K562 (cell line): ENCODE data around the gene CEP295NL. TPM values are rescaled to one million over a fixed set of nuclear protein-coding genes. Genes with fewer than 3 reads are reported as not detected.

ENCODE experiments used
- FOXO4 ChIP-seq: fragments of 450-650 bp; formaldehyde crosslinking; IDR thresholded peaks from 2 replicates; pipeline ENCODE4 v1.4.0; 2020; ENCODE audit warnings: mild to moderate bottlenecking, moderate library complexity
- HNRNPK ChIP-seq: fragments of 200-400 bp; formaldehyde crosslinking; IDR thresholded peaks from one replicate; pipeline ENCODE4 v1.6.1; 2018; ENCODE audit warnings: mild to moderate bottlenecking, low read depth, low read length; ENCODE audit not compliant: poor library complexity, severe bottlenecking
- PHB2 ChIP-seq: fragments of 450-650 bp; IDR thresholded peaks from 2 replicates; pipeline ENCODE4 v1.6.1; 2017; ENCODE audit warnings: low read depth
- STAT6 ChIP-seq: sonication (generic); formaldehyde crosslinking; IDR thresholded peaks from 2 replicates; pipeline ENCODE4 v1.8.1; 2023; ENCODE audit warnings: mild to moderate bottlenecking, missing genetic modification reagents
- TCF15 ChIP-seq: fragments of 250-450 bp; sonication (Bioruptor Pico); IDR thresholded peaks from 2 replicates; pipeline ENCODE4 v1.8.0; 2022; ENCODE audit warnings: moderate library complexity, mild to moderate bottlenecking, inconsistent platforms
- U2AF2 ChIP-seq: fragments of 200-400 bp; formaldehyde crosslinking; optimal IDR thresholded peaks from 2 replicates; pipeline ENCODE3; 2017; ENCODE audit warnings: low read depth, mild to moderate bottlenecking, low read length
- ZNF408 ChIP-seq: fragments of 250-450 bp; sonication (Bioruptor Pico); IDR thresholded peaks from 2 replicates; pipeline ENCODE4 v1.4.0; 2020; ENCODE audit warnings: low read depth, mild to moderate bottlenecking, moderate library complexity
- polyA plus RNA-seq, 8 experiments: library from polyadenylated mRNA; depleted of rRNA in 4 of 8; stranded (reverse) in 5 of 8; unstranded in 3 of 8; fragments of >200 nt; fragmentation: Nextera tagmentation in 2 of 8; fragmentation: Illumina TruSeq in 1 of 8; extraction: Ambion mirVana in 2 of 8; extraction: Trizol in 1 of 8; gene quantifications; 2 replicates each; pipeline versions ENCODE4 v1.2.1 to v1.2.3, GENCODE V29; 2011 to 2014; ENCODE audit warnings: inconsistent platforms in 1 of 8, missing spikeins in 1 of 8
- total RNA-seq, 7 experiments: library from RNA; depleted of rRNA in 6 of 7; stranded (reverse); fragments of >200 nt in 6 of 7; fragmentation: Illumina TruSeq in 2 of 7; extraction: Trizol in 2 of 7; gene quantifications; 2 replicates each; pipeline versions ENCODE4 v1.2.1 to v1.2.3, GENCODE V29; 2011 to 2021; ENCODE audit warnings: low replicate concordance in 1 of 7
- TF ChIP-seq, protein P1 (sequence below), 2 experiments: fragments of 450-650 bp; IDR thresholded peaks; 2 replicates each; pipeline ENCODE4 v1.6.1; 2016; ENCODE audit warnings: mild to moderate bottlenecking in 2 of 2, borderline replicate concordance in 1 of 2, low read depth in 1 of 2, moderate library complexity in 1 of 2
- TF ChIP-seq, protein P2 (sequence below): sonication (generic); formaldehyde crosslinking; IDR thresholded peaks from 2 replicates; pipeline ENCODE4 v1.4.0; 2020; ENCODE audit warnings: mild to moderate bottlenecking, missing genetic modification reagents

The CEP295NL gene
- total and polyA plus RNA-seq, 9 of the 15 experiments (the other 6 are each of a cell fraction or from before 2014, with no cell fraction given) = not detected

- TF ChIP-seq, protein P1, sequence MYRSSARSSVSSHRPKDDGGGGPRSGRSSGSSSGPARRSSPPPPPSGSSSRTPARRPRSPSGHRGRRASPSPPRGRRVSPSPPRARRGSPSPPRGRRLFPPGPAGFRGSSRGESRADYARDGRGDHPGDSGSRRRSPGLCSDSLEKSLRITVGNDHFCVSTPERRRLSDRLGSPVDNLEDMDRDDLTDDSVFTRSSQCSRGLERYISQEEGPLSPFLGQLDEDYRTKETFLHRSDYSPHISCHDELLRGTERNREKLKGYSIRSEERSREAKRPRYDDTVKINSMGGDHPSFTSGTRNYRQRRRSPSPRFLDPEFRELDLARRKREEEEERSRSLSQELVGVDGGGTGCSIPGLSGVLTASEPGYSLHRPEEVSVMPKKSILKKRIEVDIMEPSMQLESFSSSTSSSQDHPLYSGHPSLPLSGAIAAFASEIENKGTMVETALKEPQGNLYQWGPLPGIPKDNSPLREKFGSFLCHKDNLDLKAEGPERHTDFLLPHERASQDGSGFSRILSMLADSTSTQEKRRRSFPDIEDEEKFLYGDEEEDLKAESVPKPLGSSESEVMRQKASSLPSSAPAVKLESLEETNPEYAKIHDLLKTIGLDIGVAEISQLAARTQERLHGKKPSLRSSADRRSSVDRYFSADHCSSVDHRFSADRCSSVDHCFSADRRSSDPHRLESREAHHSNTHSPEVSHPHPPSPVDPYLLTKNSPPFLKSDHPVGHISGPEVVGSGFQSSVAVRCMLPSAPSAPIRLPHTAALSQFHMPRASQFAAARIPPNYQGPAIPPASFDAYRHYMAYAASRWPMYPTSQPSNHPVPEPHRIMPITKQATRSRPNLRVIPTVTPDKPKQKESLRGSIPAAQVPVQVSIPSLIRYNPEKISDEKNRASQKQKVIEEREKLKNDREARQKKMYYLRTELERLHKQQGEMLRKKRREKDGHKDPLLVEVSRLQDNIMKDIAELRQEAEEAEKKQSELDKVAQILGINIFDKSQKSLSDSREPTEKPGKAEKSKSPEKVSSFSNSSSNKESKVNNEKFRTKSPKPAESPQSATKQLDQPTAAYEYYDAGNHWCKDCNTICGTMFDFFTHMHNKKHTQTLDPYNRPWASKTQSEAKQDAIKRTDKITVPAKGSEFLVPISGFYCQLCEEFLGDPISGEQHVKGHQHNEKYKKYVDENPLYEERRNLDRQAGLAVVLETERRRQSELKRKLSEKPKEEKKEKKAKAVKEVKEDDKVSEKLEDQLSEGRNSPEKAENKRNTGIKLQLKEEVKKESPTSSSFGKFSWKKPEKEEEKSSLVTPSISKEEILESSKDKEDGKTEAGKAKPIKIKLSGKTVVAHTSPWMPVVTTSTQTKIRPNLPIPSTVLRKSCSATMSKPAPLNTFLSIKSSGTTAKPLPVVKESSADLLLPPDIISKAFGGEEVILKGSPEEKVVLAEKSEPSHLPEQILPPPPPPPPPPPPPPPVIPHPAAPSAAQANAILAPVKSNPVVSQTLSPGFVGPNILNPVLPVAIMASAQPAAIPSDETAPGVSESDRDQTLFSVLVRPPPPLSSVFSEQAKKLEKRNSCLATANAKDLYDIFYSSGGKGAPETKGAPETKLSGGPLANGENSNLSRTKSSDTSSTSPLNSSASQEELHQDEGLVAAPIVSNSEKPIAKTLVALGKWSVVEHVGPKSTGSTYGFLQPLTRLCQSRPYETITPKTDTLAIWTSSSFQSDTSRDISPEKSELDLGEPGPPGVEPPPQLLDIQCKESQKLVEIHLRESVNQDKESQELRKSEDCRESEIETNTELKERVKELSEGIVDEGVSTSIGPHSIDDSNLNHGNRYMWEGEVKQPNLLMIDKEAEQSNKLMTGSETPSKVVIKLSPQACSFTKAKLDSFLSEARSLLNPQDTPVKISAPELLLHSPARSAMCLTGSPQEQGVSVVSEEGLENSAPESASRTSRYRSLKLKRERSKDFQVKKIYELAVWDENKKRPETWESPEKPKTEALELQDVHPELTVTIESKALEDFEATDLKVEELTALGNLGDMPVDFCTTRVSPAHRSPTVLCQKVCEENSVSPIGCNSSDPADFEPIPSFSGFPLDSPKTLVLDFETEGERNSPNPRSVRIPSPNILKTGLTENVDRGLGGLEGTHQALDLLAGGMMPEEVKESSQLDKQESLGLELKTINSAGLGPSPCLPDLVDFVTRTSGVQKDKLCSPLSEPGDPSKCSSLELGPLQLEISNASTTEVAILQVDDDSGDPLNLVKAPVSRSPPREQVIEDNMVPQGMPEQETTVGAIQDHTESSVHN (IDR thresholded peaks at IDR 0.05; ENCODE audit: borderline replicate concordance in 1 of 2, low read depth in 1 of 2) = peak in 1 of 2 experiments; percentile 91; a peak in 2 of 4 replicates
- TF ChIP-seq, protein P2, sequence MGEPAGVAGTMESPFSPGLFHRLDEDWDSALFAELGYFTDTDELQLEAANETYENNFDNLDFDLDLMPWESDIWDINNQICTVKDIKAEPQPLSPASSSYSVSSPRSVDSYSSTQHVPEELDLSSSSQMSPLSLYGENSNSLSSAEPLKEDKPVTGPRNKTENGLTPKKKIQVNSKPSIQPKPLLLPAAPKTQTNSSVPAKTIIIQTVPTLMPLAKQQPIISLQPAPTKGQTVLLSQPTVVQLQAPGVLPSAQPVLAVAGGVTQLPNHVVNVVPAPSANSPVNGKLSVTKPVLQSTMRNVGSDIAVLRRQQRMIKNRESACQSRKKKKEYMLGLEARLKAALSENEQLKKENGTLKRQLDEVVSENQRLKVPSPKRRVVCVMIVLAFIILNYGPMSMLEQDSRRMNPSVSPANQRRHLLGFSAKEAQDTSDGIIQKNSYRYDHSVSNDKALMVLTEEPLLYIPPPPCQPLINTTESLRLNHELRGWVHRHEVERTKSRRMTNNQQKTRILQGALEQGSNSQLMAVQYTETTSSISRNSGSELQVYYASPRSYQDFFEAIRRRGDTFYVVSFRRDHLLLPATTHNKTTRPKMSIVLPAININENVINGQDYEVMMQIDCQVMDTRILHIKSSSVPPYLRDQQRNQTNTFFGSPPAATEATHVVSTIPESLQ (CRISPR knock-in tag) = 0 out of 2 replicates have a peak, but pooled peaks have one; percentile 49
- TF ChIP-seq TCF15 (CRISPR knock-in tag) (no peak), FOXO4 (CRISPR knock-in tag) (no peak), STAT6 (CRISPR knock-in tag) (no peak), ZNF408 (CRISPR knock-in tag) (no peak), PHB2 (no peak), HNRNPK (no peak), U2AF2 (no peak)
These were observed 40.7 kb downstream of the CEP295NL start (continued) for GRCh38 chr17:78862073-78863023.
